Right ventricle myocardium superior (tissue), 1 donor: Measurements from ENCODE around the gene GJB3. TPM values are rescaled to one million over a fixed set of nuclear protein-coding genes. Genes with fewer than 3 reads are reported as not detected.
A peak's percentile ranks its signal among the peaks of the same experiment; 100 is the strongest.
"Not testable (repeated sequence)": the region's sequence is repeated elsewhere in the genome, so short reads cannot be mapped to it uniquely, and the experiment has no call there.

Experiments
- ATAC-seq: fragments of 200-7000 bp; cut with Tn5 transposase; one replicate; pipeline ENCODE4 v1.9.1; 2020; ENCODE audit warnings: mild to moderate bottlenecking; ENCODE audit not compliant: poor library complexity
- DNase-seq: peaks from one replicate; pipeline ENCODE4 v3.0.0-alpha.2; 2020
- intact Hi-C: fragments of 100-400 bp; cut with DNase I; formaldehyde crosslinking; loops from one replicate; pipeline ENCODE4 v1.11.2; 2022
- total RNA-seq: library from RNA; stranded (reverse); fragmentation: NEBNext Ultra II Directional; extraction: Animal tissue kit (Norgen Biotek cat#: 25700); gene quantifications from one replicate; pipeline ENCODE4 v1.2.1, GENCODE V29; 2021
- donor health status: DM: no; HTN: yes; CAD: no; lungs with severe emphysema.

Gene GJB3
- total RNA-seq, 1 donor from 2014 or later: not detected

GRCh38 chr1:34803770-34804169, 22.8 kb downstream of the GJB3 start:
- intact Hi-C loops: no loop called here
- ATAC-seq (no peak), DNase-seq (no peak)

DNA sequence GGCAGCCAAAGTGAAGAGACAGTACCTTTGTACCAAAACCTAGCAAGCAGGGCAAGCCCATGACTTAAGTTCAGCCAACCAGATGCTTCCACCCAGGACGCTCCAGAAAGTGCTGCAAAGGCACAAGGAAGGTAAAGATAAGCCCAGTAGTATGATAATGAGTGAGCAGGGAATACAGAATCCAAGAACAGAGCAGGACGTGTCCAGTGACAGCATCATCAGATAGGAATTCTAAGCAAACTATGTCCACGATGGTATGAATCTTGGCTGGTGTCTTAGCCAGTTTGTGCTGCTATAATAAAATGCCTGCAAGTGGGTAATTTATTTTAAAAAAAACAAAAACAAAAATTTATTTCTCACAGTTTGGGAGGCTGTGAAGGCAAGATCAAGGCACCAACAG, 25.4 kb downstream of the GJB3 start:
- intact Hi-C loops: no loop called here
- DNase-seq (no peak), ATAC-seq (no peak)

- no peak for ATAC-seq
- intact Hi-C loops: no loop called here
- no peak for DNase-seq
These were observed 27.2 kb downstream of the GJB3 start for GRCh38 chr1:34808051-34808810.

DNA sequence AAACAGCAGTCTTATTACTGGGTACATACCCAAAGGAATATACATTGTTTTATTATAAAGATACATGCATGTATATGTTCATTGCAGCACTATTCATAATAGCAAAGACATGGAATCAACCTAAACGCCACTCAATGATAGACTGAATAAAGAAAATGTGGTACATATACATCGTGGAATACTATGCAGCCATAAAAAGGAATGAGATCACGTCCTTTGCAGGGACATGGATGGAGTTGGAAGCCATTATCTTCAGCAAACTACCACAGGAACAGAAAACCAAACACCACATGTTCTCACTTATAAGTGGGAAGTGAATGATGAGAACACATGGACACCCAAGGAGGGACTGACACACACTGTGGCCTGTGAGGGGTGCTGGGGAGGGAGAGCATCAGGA, 29.8 kb downstream of the GJB3 start:
- ATAC-seq, intact Hi-C loops, DNase-seq: not testable (repeated sequence)

DNA sequence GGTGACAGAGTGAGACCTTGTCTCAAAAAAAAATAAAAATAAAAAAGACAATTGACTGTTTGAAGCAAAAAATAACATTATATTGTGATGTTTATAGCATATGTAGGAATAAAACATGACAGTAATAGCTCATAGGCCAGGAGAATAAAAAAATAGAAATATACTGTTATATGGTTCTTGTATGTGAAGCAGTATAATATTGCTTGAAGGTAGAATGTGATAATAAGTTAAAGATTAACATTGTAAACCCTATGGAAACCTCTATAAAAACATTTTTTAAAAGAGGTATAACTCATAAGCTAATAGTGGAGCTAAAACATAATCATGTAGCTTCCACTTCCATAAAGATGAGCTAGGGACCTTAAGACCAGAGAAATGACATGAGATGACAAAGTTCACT, 35.3 kb downstream of the GJB3 start:
- no peak for ATAC-seq
- DNase-seq: no peak
- intact Hi-C loops: no loop called here

DNA sequence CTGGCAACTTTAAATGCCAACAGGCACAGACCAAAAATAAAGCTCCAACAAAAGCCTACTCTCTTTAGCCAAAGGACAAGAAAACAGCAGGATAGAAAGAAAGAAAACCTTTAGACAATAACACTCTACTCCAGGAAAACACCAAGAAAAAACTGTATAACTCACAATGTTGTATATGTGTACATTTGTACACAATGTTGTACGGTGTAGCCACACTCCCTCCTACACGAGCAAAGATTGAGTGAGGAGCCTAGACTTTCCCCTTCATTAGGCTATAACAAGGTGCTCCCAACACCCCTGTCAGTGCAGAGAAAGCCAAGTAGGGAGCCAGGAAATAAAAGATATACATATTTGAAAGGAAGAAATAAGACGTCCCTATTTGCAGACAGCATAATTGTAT, 35.8 kb downstream of the GJB3 start:
- ATAC-seq (no peak), DNase-seq (no peak)
- intact Hi-C loops: no loop called here

DNA sequence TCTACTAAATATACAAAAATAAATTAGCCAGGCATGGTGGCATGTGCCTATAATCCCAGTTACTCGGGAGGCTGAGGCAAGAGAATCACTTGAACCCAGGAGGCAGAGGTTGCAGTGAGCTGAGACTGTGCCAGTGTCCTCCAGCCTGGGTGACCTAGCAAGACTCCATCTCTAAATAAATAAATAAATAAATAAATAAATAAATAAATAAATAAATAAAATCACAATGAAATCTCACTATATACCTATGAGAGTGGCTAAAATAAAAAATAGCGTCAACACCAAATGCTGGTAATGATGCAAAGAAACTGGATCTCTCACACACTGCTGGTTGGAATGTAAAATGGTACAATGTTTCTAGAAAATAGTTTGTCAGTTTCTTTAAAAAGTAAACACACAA, 37.8 kb downstream of the GJB3 start:
- intact Hi-C loops, ATAC-seq, DNase-seq: not testable (repeated sequence)

DNA sequence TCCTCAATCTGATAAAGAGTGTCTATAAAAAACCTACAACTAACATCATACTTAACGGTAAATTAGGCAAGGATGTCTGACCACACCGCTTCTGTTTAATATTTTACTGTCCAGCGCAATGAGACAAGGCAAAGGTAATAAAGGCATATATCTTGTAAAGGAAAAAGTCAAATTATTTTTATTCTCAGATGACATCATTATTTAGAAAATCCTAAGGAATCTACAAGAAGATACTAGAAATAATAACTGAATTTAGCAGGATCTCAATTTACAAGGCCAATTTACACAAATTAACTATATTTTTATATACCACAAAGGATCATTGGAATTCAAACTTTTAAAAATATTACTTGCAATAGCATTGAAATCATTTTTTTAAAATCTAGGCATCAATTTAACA, 41.2 kb downstream of the GJB3 start:
- intact Hi-C loops: no loop called here
- no peak for DNase-seq
- no peak for ATAC-seq

DNA sequence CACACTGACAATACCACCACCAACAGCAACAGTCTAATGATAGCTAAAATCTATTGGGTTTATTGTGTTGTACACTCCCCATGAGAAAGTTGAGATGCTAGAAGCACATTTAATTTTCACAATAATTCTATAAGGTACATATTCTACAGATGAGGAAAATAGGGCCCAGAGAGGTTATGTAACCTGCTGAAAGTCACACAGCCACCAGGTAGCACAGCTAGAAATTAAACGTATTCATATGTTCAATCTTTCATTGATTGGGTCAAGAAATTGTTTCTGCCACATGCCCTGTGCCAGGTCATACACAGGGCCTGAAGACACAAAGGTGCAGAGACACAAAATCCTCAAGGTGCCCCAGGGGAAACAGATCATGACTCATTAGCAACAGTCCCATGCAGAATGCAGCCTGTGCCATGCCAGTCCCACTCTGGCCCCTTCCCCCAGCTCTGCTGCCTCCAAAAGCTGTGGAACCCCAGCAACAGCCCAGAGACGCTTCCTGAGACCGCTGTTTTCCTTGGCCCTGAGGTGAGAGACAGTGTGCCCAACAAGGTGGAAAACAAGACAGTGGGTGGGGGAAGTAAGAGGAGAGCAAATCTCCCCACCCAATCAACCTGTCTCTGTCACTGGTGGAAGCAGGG, 43.9 kb downstream of the GJB3 start:
- ATAC-seq (peak; percentile 13), DNase-seq (no peak)
- intact Hi-C loops: no loop called here

- ATAC-seq (peak; percentile 86), DNase-seq (peak; percentile 50)
- intact Hi-C loops: no loop called here
These were observed 44.6 kb downstream of the GJB3 start for GRCh38 chr1:34825455-34826091.

- ATAC-seq (no peak), DNase-seq (no peak)
- intact Hi-C loops: no loop called here
These were observed 46.4 kb downstream of the GJB3 start for GRCh38 chr1:34827341-34827941.

GRCh38 chr1:34828611-34829010, 47.6 kb downstream of the GJB3 start:
- intact Hi-C loops: no loop called here
- ATAC-seq (no peak), DNase-seq (no peak)

DNA sequence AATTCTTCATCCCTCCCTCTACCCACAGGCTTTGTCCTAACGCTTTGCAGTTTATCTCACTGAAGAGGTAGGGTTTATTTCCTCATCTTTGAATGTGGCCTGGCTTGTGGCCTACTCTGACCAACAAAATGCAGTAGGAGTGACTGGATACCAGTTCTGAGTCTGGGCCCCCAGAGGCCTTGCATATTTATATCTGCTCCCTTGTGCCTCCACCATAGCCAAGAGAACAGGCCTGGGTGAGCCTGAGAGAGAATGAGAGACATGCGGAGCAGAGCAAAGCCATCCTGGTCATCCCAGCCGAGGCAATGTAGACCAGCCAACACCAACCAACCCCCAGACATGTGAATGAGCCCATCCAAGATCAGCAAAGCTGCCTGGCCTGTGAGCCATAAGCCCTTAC, 48.2 kb downstream of the GJB3 start:
- ATAC-seq (no peak), DNase-seq (no peak)
- intact Hi-C loops: no loop called here

GRCh38 chr1:34831721-34832246, 50.8 kb downstream of the GJB3 start:
- intact Hi-C loops: no loop called here
- DNase-seq: no peak
- no peak for ATAC-seq

DNA sequence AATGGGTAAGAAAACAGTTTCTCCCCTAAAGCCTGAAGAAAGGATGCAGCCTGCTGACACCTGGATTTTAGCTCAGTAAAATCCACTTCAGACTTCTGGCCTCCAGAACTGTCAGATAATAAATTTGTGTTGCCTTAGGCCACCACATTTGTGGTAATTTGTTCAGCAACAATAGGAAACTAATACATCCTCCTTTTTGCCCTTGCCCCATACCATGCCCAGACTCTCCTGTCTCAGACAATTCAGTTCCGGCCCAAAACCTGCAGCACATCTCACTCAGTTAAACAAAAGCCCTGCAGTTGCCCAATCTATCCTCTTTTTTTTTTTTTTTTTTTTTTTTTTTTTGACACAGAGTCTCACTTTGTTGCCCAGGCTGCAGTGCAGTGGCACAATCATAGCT, 52.7 kb downstream of the GJB3 start:
- ATAC-seq (no peak), DNase-seq (no peak)
- intact Hi-C loops: no loop called here

Other genes starting within 250 kb of the GJB3 start
- gene GJB5, start 26.2 kb upstream of the GJB3 start, total RNA-seq: not detected
- not detected for gene GJB4, start 21.5 kb upstream of the GJB3 start, total RNA-seq
- 20.9 TPM for gene GJA4, start 11.8 kb downstream of the GJB3 start, total RNA-seq
- 35.9 TPM for gene SMIM12, start 78.5 kb downstream of the GJB3 start, total RNA-seq
- 0.08 TPM for gene DLGAP3, start 148.4 kb downstream of the GJB3 start, total RNA-seq
- 9.0 TPM for gene TMEM35B, start 204.1 kb downstream of the GJB3 start, total RNA-seq